Spleen (tissue), 11 donors: ENCODE measurements around the gene TNXB. TPM values are rescaled to one million over a fixed set of nuclear protein-coding genes. Genes with fewer than 3 reads are reported as not detected.

Source experiments
- DNase-seq: peaks from one replicate; pipeline ENCODE4 v3.0.0-alpha.2; 2020
- H3K27ac ChIP-seq, 8 donors: fragments of 200-600 bp; sonication (generic) in 7 of 8; 1 replicate in 4 of 8; 2 replicates in 4 of 8; pipeline versions ENCODE4 v1.5.0 to v1.8.0; 2016 to 2021; ENCODE audit warnings: inconsistent platforms in 4 of 8, mild to moderate bottlenecking in 4 of 8, moderate library complexity in 1 of 8
- H3K27me3 ChIP-seq, 7 donors: fragments of 200-600 bp; sonication (generic) in 6 of 7; replicated peaks in 1 of 7; 1 replicate in 4 of 7; 2 replicates in 3 of 7; pipeline versions ENCODE4 v1.5.0 to v1.8.0; 2016 to 2021; ENCODE audit warnings: inconsistent platforms in 3 of 7, mild to moderate bottlenecking in 1 of 7
- H3K36me3 ChIP-seq, 6 donors: fragments of 200-600 bp; sonication (generic) in 5 of 6; 1 replicate in 4 of 6; 2 replicates in 2 of 6; pipeline versions ENCODE4 v1.5.0 to v1.8.0; 2016 to 2021; ENCODE audit warnings: inconsistent platforms in 2 of 6
- H3K4me1 ChIP-seq, 6 donors: fragments of 200-600 bp; sonication (generic) in 5 of 6; 1 replicate in 3 of 6; 2 replicates in 3 of 6; pipeline versions ENCODE4 v1.5.0 to v1.8.0; 2016 to 2021; ENCODE audit warnings: inconsistent platforms in 3 of 6
- H3K4me3 ChIP-seq, 8 donors: fragments of 200-600 bp; sonication (generic) in 7 of 8; 1 replicate in 4 of 8; 2 replicates in 4 of 8; pipeline versions ENCODE4 v1.5.0 to v1.8.0; 2016 to 2021; ENCODE audit warnings: inconsistent platforms in 4 of 8, mild to moderate bottlenecking in 4 of 8, moderate library complexity in 2 of 8
- H3K9me3 ChIP-seq, 8 donors: fragments of 200-600 bp; sonication (generic) in 7 of 8; 1 replicate in 4 of 8; 2 replicates in 4 of 8; pipeline versions ENCODE4 v1.5.0 to v1.8.0; 2016 to 2021; ENCODE audit warnings: inconsistent platforms in 4 of 8
- CTCF ChIP-seq, 11 experiments: fragments of 200-600 bp in 7 of 11; fragments of 450-650 bp in 4 of 11; sonication (generic) in 4 of 11; IDR thresholded peaks in 8 of 11; conservative IDR thresholded peaks in 3 of 11; 1 replicate in 7 of 11; 2 replicates in 4 of 11; pipeline versions ENCODE4 v1.4.0 to v1.8.0; 2016 to 2021; ENCODE audit warnings: antibody characterized with exemption in 11 of 11, inconsistent platforms in 4 of 11, mild to moderate bottlenecking in 1 of 11
- POLR2A ChIP-seq, 3 donors: fragments of 450-650 bp; IDR thresholded peaks; one replicate each; pipeline ENCODE4 v1.5.1; 2017; ENCODE audit warnings: antibody characterized with exemption in 3 of 3, mild to moderate bottlenecking in 1 of 3
- POLR2AphosphoS5 ChIP-seq, 3 donors: sonication (generic); formaldehyde crosslinking; IDR thresholded peaks; one replicate each; pipeline ENCODE4 v1.5.1; 2017; ENCODE audit warnings: antibody characterized with exemption in 3 of 3
- WGBS, 5 donors: extraction: QIAGEN DNeasy Blood & Tissue Kit in 3 of 5; methylation state at CpG; one replicate each; pipeline versions ENCODE4 v1.1.5 to v1.1.7; 2013 to 2018; 5-methylcytosine and 5-hydroxymethylcytosine counted together
- intact Hi-C: fragments of 100-400 bp; cut with DNase I; formaldehyde crosslinking; loops from one replicate; pipeline ENCODE4 v1.15.0; 2023; ENCODE audit warnings: low total_unique reads
- polyA plus RNA-seq, 3 donors: library from polyadenylated mRNA; stranded (reverse); fragments of 200-250 nt; gene quantifications; one replicate each; pipeline ENCODE4 v1.2.1, GENCODE V29; 2013
- total RNA-seq, 7 donors: library from RNA; depleted of rRNA in 3 of 7; stranded (reverse); fragments of >200 nt in 3 of 7; fragmentation: NEBNext Ultra II Directional in 4 of 7; extraction: Animal tissue kit (Norgen Biotek cat#: 25700) in 4 of 7; gene quantifications; one replicate each; pipeline versions ENCODE4 v1.1.0 to v1.2.1, GENCODE V29; 2016 to 2021
- donor health status: healthy with polysubstance abuse.
- donor health status: DM: no; HTN: no; CAD: no; lungs with moderate emphysema.
- donor health status: DM: no; HTN: no; CAD: no.
- donor health status: Bipolar disorder and iron deficiency.
- donor health status: healthy.
- donor health status: DM: no; HTN: no; CAD: no.
- donor health status: DM: yes; HTN: yes; CAD: no.

TNXB gene
- total and polyA plus RNA-seq, 10 donors = 13.7 to 117 (median 63.3) TPM

GRCh38 chr6:32108727-32109113 is 418 bp downstream of the TNXB start:
- Histone ChIP-seq H3K27me3 (peaks cover 0 to 29% (median 0%) of the 10 kb centered on the region in 7 donors), H3K27ac (peak overlapping the region; percentile 36 to 83 (median 78)), H3K36me3 (peaks cover 0 to 30% (median 0%) of the 10 kb centered on the region in 6 donors), H3K4me3 (peak overlapping the region; percentile 10 to 68 (median 39)), H3K4me1 (peaks cover 9 to 84% (median 52%) of the 10 kb centered on the region in 6 donors), H3K9me3 (no peaks in the 10 kb centered on the region)
- intact Hi-C loops = no loop called here
- no peak for TF ChIP-seq CTCF (IDR thresholded peaks at IDR 0.05 in 8 of 11, conservative IDR thresholded peaks at IDR 0.05 in 3 of 11)
- TF ChIP-seq POLR2AphosphoS5 (IDR thresholded peaks at IDR 0.05) = no peak
- TF ChIP-seq POLR2A (IDR thresholded peaks at IDR 0.05) = no peak
- WGBS, 5 donors = 39 to 64% (median 48%) methylated on average over 6 of the region's 6 CpGs
- DNase-seq = no peak

GRCh38 chr6:32108094-32108627 is 977 bp downstream of the TNXB start:
- H3K36me3 ChIP-seq = peaks cover 0 to 26% (median 0%) of the 10 kb centered on the region in 6 donors
- H3K4me1 ChIP-seq = peaks cover 6 to 78% (median 48%) of the 10 kb centered on the region in 6 donors
- 5 to 10% (median 8%) methylated on average over 10 to 15 of the region's 15 CpGs for WGBS, 5 donors
- TF ChIP-seq POLR2AphosphoS5 (IDR thresholded peaks at IDR 0.05) (peak; percentile 51 to 71 (median 71)), CTCF (IDR thresholded peaks at IDR 0.05 in 8 of 11, conservative IDR thresholded peaks at IDR 0.05 in 3 of 11) (no peak), POLR2A (IDR thresholded peaks at IDR 0.05) (no peak)
- peak overlapping the region; percentile 36 to 83 (median 78) for H3K27ac ChIP-seq
- peaks cover 0 to 29% (median 0%) of the 10 kb centered on the region in 7 donors for H3K27me3 ChIP-seq
- H3K9me3 ChIP-seq = no peaks in the 10 kb centered on the region
- intact Hi-C loops = no loop called here
- DNase-seq = no peak
- H3K4me3 ChIP-seq = peak overlapping the region; percentile 10 to 68 (median 39)

GRCh38 chr6:32107406-32107805 is 1.7 kb downstream of the TNXB start:
- no peaks in the 10 kb centered on the region for H3K9me3 ChIP-seq
- H3K36me3 ChIP-seq = peaks cover 0 to 21% (median 0%) of the 10 kb centered on the region in 6 donors
- peak overlapping the region in 7 of 8 donors; percentile 69 to 83 (median 80) for H3K27ac ChIP-seq
- H3K4me1 ChIP-seq = peaks cover 2 to 71% (median 44%) of the 10 kb centered on the region in 6 donors
- TF ChIP-seq POLR2AphosphoS5 (IDR thresholded peaks at IDR 0.05) (no peak), CTCF (IDR thresholded peaks at IDR 0.05 in 8 of 11, conservative IDR thresholded peaks at IDR 0.05 in 3 of 11) (no peak), POLR2A (IDR thresholded peaks at IDR 0.05) (no peak)
- intact Hi-C loops = no loop called here
- peak overlapping the region in 2 of 8 donors; percentile 49 to 68 for H3K4me3 ChIP-seq
- H3K27me3 ChIP-seq = peaks cover 0 to 29% (median 0%) of the 10 kb centered on the region in 7 donors
- WGBS, 5 donors = 78 to 100% (median 88%) methylated on average over 1 of the region's 1 CpG
- DNase-seq = no peak

- Histone ChIP-seq H3K27ac (no peak overlapping the region), H3K9me3 (no peaks in the 10 kb centered on the region), H3K36me3 (peaks cover 0 to under 1% (median 0%) of the 10 kb centered on the region in 6 donors), H3K4me1 (peaks cover 0 to 51% (median 34%) of the 10 kb centered on the region in 6 donors), H3K27me3 (peaks cover 0 to 29% (median 0%) of the 10 kb centered on the region in 7 donors), H3K4me3 (no peak overlapping the region)
- DNase-seq = no peak
- WGBS, 5 donors = 81 to 88% (median 83%) methylated on average over 4 of the region's 4 CpGs
- no peak for TF ChIP-seq CTCF (IDR thresholded peaks at IDR 0.05 in 8 of 11, conservative IDR thresholded peaks at IDR 0.05 in 3 of 11)
- TF ChIP-seq POLR2A (IDR thresholded peaks at IDR 0.05) = no peak
- TF ChIP-seq POLR2AphosphoS5 (IDR thresholded peaks at IDR 0.05) = no peak
- intact Hi-C loops = no loop called here
Measured at GRCh38 chr6:32105433-32105832, 3.7 kb downstream of the TNXB start.
